Natural killer cell treated with Interleukin-12 subunit alpha and Interleukin-12 subunit beta and Interleukin-15 and Interleukin-18, amount 100 ng/mL, for 72 hours (primary cell): ENCODE data around the gene TPD52L3. TPM values are rescaled to one million over a fixed set of nuclear protein-coding genes. Genes with fewer than 3 reads are reported as not detected.

Experiments used
- ATAC-seq, 2 donors: fragments of 150-1000 bp; cut with Tn5 transposase in 1 of 2; sonication (Bioruptor Pico), chemical (Tn5 transposase) in 1 of 2; 2 replicates each; pipeline ENCODE4 v1.10.0; 2021
- DNase-seq: peaks from one replicate; pipeline ENCODE4 v3.0.0; 2022; ENCODE audit warnings: low spot score
- H3K27ac Mint-ChIP-seq, 2 donors: 1 replicate in 1 of 2; 2 replicates in 1 of 2; pipeline ENCODE4 v1.8.0; 2022; ENCODE audit warnings: mixed read lengths in 2 of 2, mild to moderate bottlenecking in 1 of 2, moderate library complexity in 1 of 2
- H3K27me3 Mint-ChIP-seq, 2 donors: 1 replicate in 1 of 2; 2 replicates in 1 of 2; pipeline ENCODE4 v1.8.0; 2022; ENCODE audit warnings: mixed read lengths in 2 of 2
- H3K36me3 Mint-ChIP-seq: one replicate; pipeline ENCODE4 v1.8.0; 2022; ENCODE audit warnings: mixed read lengths
- H3K4me1 Mint-ChIP-seq, 2 donors: 1 replicate in 1 of 2; 2 replicates in 1 of 2; pipeline ENCODE4 v1.8.0; 2022; ENCODE audit warnings: low read depth in 2 of 2, mixed read lengths in 2 of 2, mild to moderate bottlenecking in 1 of 2
- H3K4me3 Mint-ChIP-seq: one replicate; pipeline ENCODE4 v1.8.0; 2022; ENCODE audit warnings: mixed read lengths
- H3K9me3 Mint-ChIP-seq: 2 replicates; pipeline ENCODE4 v1.8.0; 2022; ENCODE audit warnings: mixed read lengths
- total RNA-seq, 2 donors: library from RNA; stranded (reverse); gene quantifications; one replicate each; pipeline ENCODE4 v1.2.3, GENCODE V29; 2022

Gene TPD52L3
- not detected for total RNA-seq

- H3K36me3 Mint-ChIP-seq = no peaks in the 10 kb centered on the region
- no peak within 1 kb of the TSS for H3K27ac Mint-ChIP-seq
- peaks cover 0 to 3% of the 10 kb centered on the region in 2 donors for H3K4me1 Mint-ChIP-seq
- no peak for DNase-seq
- peaks cover 25 to 28% of the 10 kb centered on the region in 2 donors for H3K27me3 Mint-ChIP-seq
- peaks cover 3% of the 10 kb centered on the region for H3K9me3 Mint-ChIP-seq
- no peak within 1 kb of the TSS for H3K4me3 Mint-ChIP-seq
- peak in 1 of 2 donors; percentile 24 for ATAC-seq
Measured at GRCh38 chr9:6328103-6328502, at the start of gene TPD52L3. TSS of gene TPD52L3 (plus strand) at chr9:6328375. CDS start at chr9:6328596, 221 bp downstream.

GRCh38 chr9:6301858-6302257 is 26.3 kb upstream of the TPD52L3 start:
- Mint-ChIP-seq H3K27ac (no peak overlapping the region), H3K4me1 (no peaks in the 10 kb centered on the region), H3K9me3 (no peaks in the 10 kb centered on the region), H3K4me3 (no peak overlapping the region), H3K27me3 (peaks cover 13 to 24% of the 10 kb centered on the region in 2 donors), H3K36me3 (no peaks in the 10 kb centered on the region)
- ATAC-seq (no peak), DNase-seq (no peak)

- H3K9me3 Mint-ChIP-seq = no peaks in the 10 kb centered on the region
- H3K4me1 Mint-ChIP-seq = no peaks in the 10 kb centered on the region
- DNase-seq = no peak
- H3K4me3 Mint-ChIP-seq = no peak overlapping the region
- H3K36me3 Mint-ChIP-seq = no peaks in the 10 kb centered on the region
- no peak overlapping the region for H3K27ac Mint-ChIP-seq
- ATAC-seq = no peak
- peaks cover 16 to 29% of the 10 kb centered on the region in 2 donors for H3K27me3 Mint-ChIP-seq
Measured at GRCh38 chr9:6302417-6302816, 25.8 kb upstream of the TPD52L3 start.

GRCh38 chr9:6304232-6304631 is 23.9 kb upstream of the TPD52L3 start:
- DNase-seq (no peak), ATAC-seq (no peak)
- no peaks in the 10 kb centered on the region for H3K9me3 Mint-ChIP-seq
- H3K4me3 Mint-ChIP-seq = no peak overlapping the region
- H3K36me3 Mint-ChIP-seq = no peaks in the 10 kb centered on the region
- no peak overlapping the region for H3K27ac Mint-ChIP-seq
- peaks cover 10 to 18% of the 10 kb centered on the region in 2 donors for H3K27me3 Mint-ChIP-seq
- no peaks in the 10 kb centered on the region for H3K4me1 Mint-ChIP-seq

GRCh38 chr9:6305954-6306563 is 22.1 kb upstream of the TPD52L3 start:
- H3K27me3 Mint-ChIP-seq = peaks cover 10 to 18% of the 10 kb centered on the region in 2 donors
- no peaks in the 10 kb centered on the region for H3K4me1 Mint-ChIP-seq
- H3K36me3 Mint-ChIP-seq = no peaks in the 10 kb centered on the region
- H3K4me3 Mint-ChIP-seq = no peak overlapping the region
- DNase-seq (no peak), ATAC-seq (no peak)
- no peaks in the 10 kb centered on the region for H3K9me3 Mint-ChIP-seq
- H3K27ac Mint-ChIP-seq = no peak overlapping the region

GRCh38 chr9:6307551-6308096 is 20.6 kb upstream of the TPD52L3 start:
- peaks cover 10 to 20% of the 10 kb centered on the region in 2 donors for H3K27me3 Mint-ChIP-seq
- DNase-seq (no peak), ATAC-seq (no peak)
- H3K27ac Mint-ChIP-seq = no peak overlapping the region
- H3K36me3 Mint-ChIP-seq = no peaks in the 10 kb centered on the region
- H3K4me3 Mint-ChIP-seq = no peak overlapping the region
- H3K4me1 Mint-ChIP-seq = no peaks in the 10 kb centered on the region
- no peaks in the 10 kb centered on the region for H3K9me3 Mint-ChIP-seq

GRCh38 chr9:6330958-6331634 is 2.9 kb downstream of the TPD52L3 start:
- H3K27me3 Mint-ChIP-seq = peaks cover 20 to 21% of the 10 kb centered on the region in 2 donors
- H3K9me3 Mint-ChIP-seq = peaks cover 3% of the 10 kb centered on the region

GRCh38 chr9:6334305-6334704 is 6.1 kb downstream of the TPD52L3 start:
- Mint-ChIP-seq H3K27me3 (peaks cover 38 to 45% of the 10 kb centered on the region in 2 donors), H3K4me1 (peaks cover 0 to 3% of the 10 kb centered on the region in 2 donors), H3K36me3 (peaks cover 16% of the 10 kb centered on the region), H3K4me3 (no peak overlapping the region), H3K27ac (no peak overlapping the region), H3K9me3 (peaks cover 3% of the 10 kb centered on the region)
- ATAC-seq = no peak
- no peak for DNase-seq

More at GRCh38 chr9:6330958-6331634, 2.9 kb downstream of the TPD52L3 start:
- no peak for ATAC-seq
- Mint-ChIP-seq H3K36me3 (peaks cover 11% of the 10 kb centered on the region), H3K27ac (no peak overlapping the region), H3K4me3 (no peak overlapping the region), H3K4me1 (peaks cover 0 to 3% of the 10 kb centered on the region in 2 donors)
- no peak for DNase-seq

- Mint-ChIP-seq H3K4me3 (no peak overlapping the region), H3K27ac (no peak overlapping the region), H3K9me3 (no peaks in the 10 kb centered on the region), H3K36me3 (no peaks in the 10 kb centered on the region), H3K27me3 (peaks cover 26 to 40% of the 10 kb centered on the region in 2 donors), H3K4me1 (no peaks in the 10 kb centered on the region)
- no peak for DNase-seq
- ATAC-seq = no peak
Measured at GRCh38 chr9:6348766-6349165, 20.6 kb downstream of the TPD52L3 start.

- Mint-ChIP-seq H3K9me3 (no peaks in the 10 kb centered on the region), H3K4me1 (no peaks in the 10 kb centered on the region), H3K4me3 (no peak overlapping the region), H3K27me3 (peaks cover 20 to 25% of the 10 kb centered on the region in 2 donors), H3K36me3 (no peaks in the 10 kb centered on the region), H3K27ac (no peak overlapping the region)
- DNase-seq (no peak), ATAC-seq (no peak)
Measured at GRCh38 chr9:6351737-6352136, 23.6 kb downstream of the TPD52L3 start.

GRCh38 chr9:6354072-6354686 is 26.0 kb downstream of the TPD52L3 start:
- Mint-ChIP-seq H3K27ac (peak overlapping the region in 1 of 2 donors; percentile 7), H3K4me1 (no peaks in the 10 kb centered on the region), H3K36me3 (no peaks in the 10 kb centered on the region), H3K9me3 (no peaks in the 10 kb centered on the region), H3K27me3 (peaks cover 6 to 10% of the 10 kb centered on the region in 2 donors), H3K4me3 (no peak overlapping the region)
- ATAC-seq (peak; percentile 75 to 81), DNase-seq (peak; percentile 64)

GRCh38 chr9:6355728-6356127 is 27.6 kb downstream of the TPD52L3 start:
- H3K36me3 Mint-ChIP-seq = no peaks in the 10 kb centered on the region
- H3K4me1 Mint-ChIP-seq = no peaks in the 10 kb centered on the region
- no peaks in the 10 kb centered on the region for H3K9me3 Mint-ChIP-seq
- ATAC-seq = no peak
- peaks cover 6 to 7% of the 10 kb centered on the region in 2 donors for H3K27me3 Mint-ChIP-seq
- H3K27ac Mint-ChIP-seq = no peak overlapping the region
- DNase-seq = no peak
- H3K4me3 Mint-ChIP-seq = no peak overlapping the region

- H3K4me3 Mint-ChIP-seq = no peak overlapping the region
- H3K9me3 Mint-ChIP-seq = no peaks in the 10 kb centered on the region
- DNase-seq = no peak
- no peaks in the 10 kb centered on the region for H3K36me3 Mint-ChIP-seq
- ATAC-seq = no peak
- H3K27me3 Mint-ChIP-seq = peaks cover 5 to 6% of the 10 kb centered on the region in 2 donors
- H3K27ac Mint-ChIP-seq = no peak overlapping the region
- no peaks in the 10 kb centered on the region for H3K4me1 Mint-ChIP-seq
Measured at GRCh38 chr9:6356441-6356840, 28.3 kb downstream of the TPD52L3 start.

GRCh38 chr9:6356904-6357303 is 28.7 kb downstream of the TPD52L3 start:
- H3K4me3 Mint-ChIP-seq = no peak overlapping the region
- H3K36me3 Mint-ChIP-seq = no peaks in the 10 kb centered on the region
- H3K9me3 Mint-ChIP-seq = no peaks in the 10 kb centered on the region
- peaks cover 5 to 6% of the 10 kb centered on the region in 2 donors for H3K27me3 Mint-ChIP-seq
- H3K4me1 Mint-ChIP-seq = no peaks in the 10 kb centered on the region
- no peak for ATAC-seq
- no peak overlapping the region for H3K27ac Mint-ChIP-seq
- DNase-seq = no peak
